Endodermal cell (in vitro differentiated cells): ENCODE measurements around the gene RASL10B. TPM values are rescaled to one million over a fixed set of nuclear protein-coding genes. Genes with fewer than 3 reads are reported as not detected.
A peak's percentile ranks its signal among the peaks of the same experiment; 100 is the strongest.

Experiments
- DNase-seq: peaks from one replicate; pipeline ENCODE4 v3.0.0-alpha.2; 2017
- H3K27ac ChIP-seq: 2 replicates; pipeline ENCODE4 v1.5.1; 2013; ENCODE audit warnings: mild to moderate bottlenecking, low read depth, low read length, moderate library complexity
- H3K27me3 ChIP-seq: 2 replicates; pipeline ENCODE4 v1.6.1; 2013; ENCODE audit warnings: mild to moderate bottlenecking, low read length, moderate library complexity; ENCODE audit not compliant: insufficient read depth, control insufficient read depth, poor library complexity, severe bottlenecking
- H3K36me3 ChIP-seq: 2 replicates; pipeline ENCODE4 v1.7.0; 2013; ENCODE audit warnings: mild to moderate bottlenecking, low read length, moderate library complexity; ENCODE audit not compliant: control insufficient read depth, insufficient read depth
- H3K4me1 ChIP-seq: one replicate; pipeline ENCODE4 v1.7.0; 2013; ENCODE audit warnings: low read length; ENCODE audit not compliant: control insufficient read depth, insufficient read depth
- H3K4me3 ChIP-seq: 2 replicates; pipeline ENCODE4 v1.5.1; 2013; ENCODE audit warnings: mild to moderate bottlenecking, low read length, moderate library complexity
- H3K9ac ChIP-seq: 2 replicates; pipeline ENCODE4 v1.6.1; 2013; ENCODE audit warnings: mild to moderate bottlenecking, low read length, moderate library complexity; ENCODE audit not compliant: poor library complexity, severe bottlenecking; ENCODE audit errors: extremely low read depth
- H3K9me3 ChIP-seq: 2 replicates; pipeline ENCODE4 v1.6.1; 2013; ENCODE audit warnings: mild to moderate bottlenecking, low read length, moderate library complexity; ENCODE audit not compliant: control insufficient read depth
- H3K27ac Mint-ChIP-seq: 2 replicates; pipeline ENCODE4 v1.8.0; 2020; ENCODE audit warnings: mixed read lengths
- H3K27me3 Mint-ChIP-seq: 2 replicates; pipeline ENCODE4 v1.8.0; 2021; ENCODE audit warnings: mild to moderate bottlenecking, mixed read lengths; ENCODE audit not compliant: insufficient read depth
- H3K36me3 Mint-ChIP-seq: 2 replicates; pipeline ENCODE4 v1.8.0; 2020; ENCODE audit warnings: low read depth, mixed read lengths
- H3K4me1 Mint-ChIP-seq: 2 replicates; pipeline ENCODE4 v1.8.0; 2020; ENCODE audit warnings: mixed read lengths
- H3K4me3 Mint-ChIP-seq: 2 replicates; pipeline ENCODE4 v1.8.0; 2020; ENCODE audit warnings: mild to moderate bottlenecking, moderate library complexity, mixed read lengths
- H3K9me3 Mint-ChIP-seq: 2 replicates; pipeline ENCODE4 v1.8.0; 2020; ENCODE audit warnings: mild to moderate bottlenecking, mixed read lengths
- CTCF ChIP-seq: fragments of 200-600 bp; sonication (generic); conservative IDR thresholded peaks from 2 replicates; pipeline ENCODE4 v1.5.0; 2021; ENCODE audit warnings: antibody characterized with exemption, mild to moderate bottlenecking
- WGBS, 2 experiments: methylation state at CpG; one replicate each; pipeline versions ENCODE4 v1.1.5 to v1.1.7; 2013; ENCODE audit warnings: missing lambda C conversion rate in 2 of 2, mixed read lengths in 1 of 2; ENCODE audit not compliant: insufficient coverage in 1 of 2, insufficient read length in 1 of 2; 5-methylcytosine and 5-hydroxymethylcytosine counted together
- total RNA-seq, 2 donors: library from RNA; stranded (reverse); fragmentation: NEBNext Ultra II Directional in 1 of 2; extraction: Animal tissue kit (Norgen Biotek cat#: 25700) in 1 of 2; gene quantifications; 2 replicates in 1 of 2; 3 replicates in 1 of 2; pipeline ENCODE4 v1.2.1, GENCODE V29; 2021

Gene RASL10B
- total RNA-seq, 2 donors from 2014 or later, result 28.6 to 31.9 TPM

GRCh38 chr17:35769895-35770486 is 38.6 kb downstream of the RASL10B start:
- H3K4me3 ChIP-seq, result no peak overlapping the region
- H3K36me3 ChIP-seq, result no peaks in the 10 kb centered on the region
- no peak overlapping the region for H3K9ac ChIP-seq
- Mint-ChIP-seq H3K27ac (no peak overlapping the region), H3K27me3 (peaks cover 28% of the 10 kb centered on the region), H3K4me3 (no peak overlapping the region), H3K9me3 (no peaks in the 10 kb centered on the region), H3K36me3 (no peaks in the 10 kb centered on the region), H3K4me1 (peaks cover 12% of the 10 kb centered on the region)
- TF ChIP-seq CTCF, result peak; percentile 63
- H3K4me1 ChIP-seq, result no peaks in the 10 kb centered on the region
- 94 to 95% methylated on average over 22 to 48 of the region's 48 CpGs for WGBS, 2 experiments
- H3K27ac ChIP-seq, result no peak overlapping the region
- DNase-seq, result no peak
- H3K9me3 ChIP-seq, result no peaks in the 10 kb centered on the region
- no peaks in the 10 kb centered on the region for H3K27me3 ChIP-seq

- WGBS, 2 experiments, result 93 to 95% methylated on average over 17 to 20 of the region's 20 CpGs
Measured at GRCh38 chr17:35773129-35773528, 41.7 kb downstream of the RASL10B start.

GRCh38 chr17:35773679-35774425 is 42.4 kb downstream of the RASL10B start:
- peak overlapping the region; percentile 52 for H3K27ac ChIP-seq
- H3K36me3 ChIP-seq, result no peaks in the 10 kb centered on the region
- H3K9me3 ChIP-seq, result no peaks in the 10 kb centered on the region
- H3K27me3 Mint-ChIP-seq, result peaks cover 7% of the 10 kb centered on the region
- DNase-seq, result peak; percentile 59
- WGBS, 2 experiments, result 91 to 92% methylated on average over 8 to 10 of the region's 10 CpGs
- H3K4me1 Mint-ChIP-seq, result peaks cover 11% of the 10 kb centered on the region
- H3K27me3 ChIP-seq, result no peaks in the 10 kb centered on the region
- peak overlapping the region; percentile 75 for H3K27ac Mint-ChIP-seq
- H3K9ac ChIP-seq, result no peak overlapping the region
- no peak for TF ChIP-seq CTCF
- H3K4me3 Mint-ChIP-seq, result no peak overlapping the region
- H3K4me3 ChIP-seq, result no peak overlapping the region
- no peaks in the 10 kb centered on the region for H3K4me1 ChIP-seq
- H3K9me3 Mint-ChIP-seq, result no peaks in the 10 kb centered on the region
- H3K36me3 Mint-ChIP-seq, result no peaks in the 10 kb centered on the region

More at GRCh38 chr17:35773129-35773528, 41.7 kb downstream of the RASL10B start:
- H3K36me3 Mint-ChIP-seq, result no peaks in the 10 kb centered on the region
- no peaks in the 10 kb centered on the region for H3K9me3 Mint-ChIP-seq
- TF ChIP-seq CTCF, result no peak
- H3K27ac ChIP-seq, result no peak overlapping the region
- no peak overlapping the region for H3K9ac ChIP-seq
- H3K27me3 Mint-ChIP-seq, result peaks cover 13% of the 10 kb centered on the region
- H3K4me1 ChIP-seq, result no peaks in the 10 kb centered on the region
- H3K27ac Mint-ChIP-seq, result no peak overlapping the region
- peaks cover 11% of the 10 kb centered on the region for H3K4me1 Mint-ChIP-seq
- H3K27me3 ChIP-seq, result no peaks in the 10 kb centered on the region
- no peak overlapping the region for H3K4me3 ChIP-seq
- no peak for DNase-seq
- no peak overlapping the region for H3K4me3 Mint-ChIP-seq
- H3K9me3 ChIP-seq, result no peaks in the 10 kb centered on the region
- no peaks in the 10 kb centered on the region for H3K36me3 ChIP-seq
